ENCODE data around the gene B4GAT1. TPM values are rescaled to one million over a fixed set of nuclear protein-coding genes. Genes with fewer than 3 reads are reported as not detected.

The B4GAT1 gene
- total and polyA plus RNA-seq, 2 experiments from 2014 or later, result 40.8 to 41.5 TPM

DNA sequence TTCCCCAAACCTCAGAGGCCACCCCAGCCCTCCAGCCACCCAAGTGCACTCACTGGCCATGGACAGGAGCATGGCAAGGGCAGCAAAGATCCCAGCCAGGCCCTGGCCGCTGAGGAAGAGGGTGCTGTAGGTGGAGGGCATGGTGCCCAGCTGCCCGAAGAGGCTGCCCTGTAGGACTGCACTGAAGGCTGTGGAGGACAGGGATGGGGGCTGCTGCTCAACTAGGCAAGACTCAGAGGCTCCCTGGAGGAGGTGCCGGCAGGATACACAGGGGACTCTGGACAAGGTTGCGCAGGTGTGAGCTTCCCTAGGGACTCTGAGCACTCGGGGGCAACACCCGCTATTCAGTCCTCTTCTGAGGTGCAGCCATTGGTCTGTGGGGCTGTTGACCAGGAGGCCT is 21.1 kb upstream of the B4GAT1 start:
- Histone ChIP-seq H3K27me3 (no peaks in the 10 kb centered on the region), H3K9me2 (replicated peaks; ENCODE audit: insufficient read depth) (no peaks in the 10 kb centered on the region), H3K27ac (no peak overlapping the region), H3K4me1 (ENCODE audit: insufficient read depth) (peaks cover 16% of the 10 kb centered on the region), H4K20me1 (ENCODE audit: insufficient read depth, poor library complexity, severe bottlenecking) (no peaks in the 10 kb centered on the region), H2AFZ (no peak overlapping the region), H3K79me2 (peaks cover 4% of the 10 kb centered on the region), H3K4me3 (no peak overlapping the region), H3K36me3 (replicated peaks; ENCODE audit: insufficient read depth, low read depth) (no peaks in the 10 kb centered on the region), H3K9me3 (ENCODE audit: low read depth) (no peaks in the 10 kb centered on the region), H3K4me2 (no peak overlapping the region)
- 97% methylated on average over 5 of the region's 6 CpGs for WGBS (ENCODE audit: low lambda C conversion rate, missing lambda C conversion rate)
- TF ChIP-seq EZH2 (IDR thresholded peaks at IDR 0.05; ENCODE audit: borderline replicate concordance), result no peak
- TF ChIP-seq, protein P1, sequence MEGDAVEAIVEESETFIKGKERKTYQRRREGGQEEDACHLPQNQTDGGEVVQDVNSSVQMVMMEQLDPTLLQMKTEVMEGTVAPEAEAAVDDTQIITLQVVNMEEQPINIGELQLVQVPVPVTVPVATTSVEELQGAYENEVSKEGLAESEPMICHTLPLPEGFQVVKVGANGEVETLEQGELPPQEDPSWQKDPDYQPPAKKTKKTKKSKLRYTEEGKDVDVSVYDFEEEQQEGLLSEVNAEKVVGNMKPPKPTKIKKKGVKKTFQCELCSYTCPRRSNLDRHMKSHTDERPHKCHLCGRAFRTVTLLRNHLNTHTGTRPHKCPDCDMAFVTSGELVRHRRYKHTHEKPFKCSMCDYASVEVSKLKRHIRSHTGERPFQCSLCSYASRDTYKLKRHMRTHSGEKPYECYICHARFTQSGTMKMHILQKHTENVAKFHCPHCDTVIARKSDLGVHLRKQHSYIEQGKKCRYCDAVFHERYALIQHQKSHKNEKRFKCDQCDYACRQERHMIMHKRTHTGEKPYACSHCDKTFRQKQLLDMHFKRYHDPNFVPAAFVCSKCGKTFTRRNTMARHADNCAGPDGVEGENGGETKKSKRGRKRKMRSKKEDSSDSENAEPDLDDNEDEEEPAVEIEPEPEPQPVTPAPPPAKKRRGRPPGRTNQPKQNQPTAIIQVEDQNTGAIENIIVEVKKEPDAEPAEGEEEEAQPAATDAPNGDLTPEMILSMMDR (IDR thresholded peaks at IDR 0.05; ENCODE audit: poor library complexity), result no peak
- no peak for TF ChIP-seq EZH2phosphoT487 (IDR thresholded peaks at IDR 0.05; ENCODE audit: low read depth, severe bottlenecking, unreplicated experiment)
- DNase-seq (ENCODE audit: low spot score), result peak; percentile 5

DNA sequence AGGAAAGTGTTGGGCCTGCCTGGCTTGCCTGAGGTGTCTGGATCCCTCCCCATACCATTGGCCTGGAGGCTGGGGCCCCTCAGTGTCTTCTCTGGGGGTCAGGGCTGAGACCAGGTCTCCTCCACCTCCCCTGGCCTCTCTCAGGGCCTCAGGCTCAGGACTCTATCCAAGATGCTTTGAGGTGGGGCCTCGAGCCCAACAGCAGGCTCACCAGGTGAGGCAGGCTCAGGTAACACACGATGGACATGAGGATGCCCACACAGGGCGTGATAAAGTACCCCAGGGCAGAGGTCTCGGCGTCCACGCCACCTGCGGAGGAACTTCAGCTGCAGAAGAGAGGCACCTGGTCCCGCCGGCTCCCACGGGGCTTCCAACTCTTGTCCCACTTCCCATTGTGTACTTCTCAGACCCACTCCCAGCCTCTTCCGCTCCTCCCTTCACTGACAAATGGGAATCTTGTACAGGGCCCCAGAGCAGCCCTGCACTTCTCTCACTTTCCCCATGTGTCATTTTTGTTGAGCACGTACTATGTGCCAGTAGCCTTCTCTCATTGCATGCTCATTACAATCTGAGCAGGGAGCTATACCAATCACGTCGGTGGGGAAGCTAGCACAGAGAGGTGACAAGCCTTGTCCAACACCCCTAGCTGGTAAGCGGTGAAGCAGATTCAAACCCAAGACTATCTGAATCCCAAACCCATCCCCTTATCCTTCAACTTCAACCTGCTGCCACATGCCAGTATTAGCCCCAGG is 20.3 kb upstream of the B4GAT1 start:
- Histone ChIP-seq H3K79me2 (peaks cover 4% of the 10 kb centered on the region), H4K20me1 (ENCODE audit: insufficient read depth, poor library complexity, severe bottlenecking) (no peaks in the 10 kb centered on the region), H3K4me1 (ENCODE audit: insufficient read depth) (peaks cover 14% of the 10 kb centered on the region), H3K27ac (no peak overlapping the region), H3K36me3 (replicated peaks; ENCODE audit: insufficient read depth, low read depth) (no peaks in the 10 kb centered on the region), H2AFZ (no peak overlapping the region), H3K4me3 (no peak overlapping the region), H3K27me3 (no peaks in the 10 kb centered on the region), H3K4me2 (no peak overlapping the region), H3K9me2 (replicated peaks; ENCODE audit: insufficient read depth) (no peaks in the 10 kb centered on the region), H3K9me3 (ENCODE audit: low read depth) (no peaks in the 10 kb centered on the region)
- 97% methylated on average over 15 of the region's 15 CpGs for WGBS (ENCODE audit: low lambda C conversion rate, missing lambda C conversion rate)
- TF ChIP-seq, protein P1 (IDR thresholded peaks at IDR 0.05; ENCODE audit: poor library complexity), result no peak
- TF ChIP-seq EZH2phosphoT487 (IDR thresholded peaks at IDR 0.05; ENCODE audit: low read depth, severe bottlenecking, unreplicated experiment), result no peak
- TF ChIP-seq EZH2 (IDR thresholded peaks at IDR 0.05; ENCODE audit: borderline replicate concordance), result no peak
- DNase-seq (ENCODE audit: low spot score), result peak; percentile 4

DNA sequence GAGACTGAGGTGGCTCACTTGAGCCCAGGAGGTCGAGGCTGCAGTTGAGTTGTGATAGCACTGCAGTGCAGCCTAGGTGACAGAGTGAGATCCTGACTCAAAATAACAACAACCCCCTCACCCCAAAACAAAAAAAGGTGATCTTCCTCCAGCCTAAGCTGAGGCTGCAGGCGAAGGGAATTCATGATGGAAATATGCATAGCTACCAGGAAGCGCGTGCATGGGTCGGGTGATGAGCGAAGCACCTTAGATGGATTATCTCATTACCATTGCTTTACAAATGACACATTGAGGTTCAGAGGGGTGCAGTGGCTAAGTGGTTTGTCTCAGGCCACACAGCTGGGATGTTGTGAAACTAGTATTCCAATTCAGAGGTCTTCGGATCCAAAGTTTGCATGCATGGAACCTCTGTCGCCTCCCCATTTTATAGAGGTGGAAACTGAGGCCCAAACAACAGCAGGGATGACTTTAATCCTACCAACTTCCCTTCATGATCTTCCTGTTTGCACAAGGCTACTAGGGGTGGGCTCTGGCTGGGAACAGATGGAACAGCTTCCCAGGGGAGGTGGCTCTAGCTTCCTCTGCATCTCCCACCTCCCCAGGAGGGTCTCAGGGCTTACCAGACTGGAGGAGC is 19.5 kb upstream of the B4GAT1 start:
- Histone ChIP-seq H4K20me1 (ENCODE audit: insufficient read depth, poor library complexity, severe bottlenecking) (no peaks in the 10 kb centered on the region), H3K9me3 (ENCODE audit: low read depth) (no peaks in the 10 kb centered on the region), H3K27ac (no peak overlapping the region), H2AFZ (no peak overlapping the region), H3K79me2 (peaks cover 4% of the 10 kb centered on the region), H3K27me3 (no peaks in the 10 kb centered on the region), H3K4me2 (no peak overlapping the region), H3K4me1 (ENCODE audit: insufficient read depth) (peaks cover 10% of the 10 kb centered on the region), H3K36me3 (replicated peaks; ENCODE audit: insufficient read depth, low read depth) (no peaks in the 10 kb centered on the region), H3K4me3 (no peak overlapping the region), H3K9me2 (replicated peaks; ENCODE audit: insufficient read depth) (no peaks in the 10 kb centered on the region)
- WGBS (ENCODE audit: low lambda C conversion rate, missing lambda C conversion rate), result 98% methylated on average over 8 of the region's 8 CpGs
- TF ChIP-seq EZH2 (IDR thresholded peaks at IDR 0.05; ENCODE audit: borderline replicate concordance) (no peak), EZH2phosphoT487 (IDR thresholded peaks at IDR 0.05; ENCODE audit: low read depth, severe bottlenecking, unreplicated experiment) (no peak)
- TF ChIP-seq, protein P1 (IDR thresholded peaks at IDR 0.05; ENCODE audit: poor library complexity), result no peak
- DNase-seq (ENCODE audit: low spot score), result no peak
